HG02981 (cell line): ENCODE results near the gene PPP1R16B.

Experiments
- ATAC-seq: cut with Tn5 transposase; IDR thresholded peaks from one replicate; pipeline ENCODE4 v1.9.1; 2021; ENCODE audit warnings: mild to moderate bottlenecking, moderate library complexity; ENCODE audit not compliant: unreplicated experiment

Gene PPP1R16B

DNA sequence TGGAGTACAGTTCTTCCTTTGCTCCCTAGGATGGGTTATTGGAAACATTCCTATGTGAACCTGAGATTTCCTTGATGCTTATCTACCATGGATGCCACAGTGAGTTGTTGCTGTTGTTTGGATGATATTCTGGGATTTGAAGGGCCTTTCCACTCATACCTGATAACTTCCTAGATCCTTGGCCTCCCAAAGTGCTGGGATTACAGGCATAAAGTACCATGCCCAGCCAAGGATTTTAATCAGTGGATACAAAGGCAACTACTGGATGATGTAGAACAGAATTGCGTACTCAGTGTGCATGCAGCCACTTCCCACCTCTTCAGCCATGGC lies 20.0 kb downstream of the PPP1R16B start:
- ATAC-seq = no peak

DNA sequence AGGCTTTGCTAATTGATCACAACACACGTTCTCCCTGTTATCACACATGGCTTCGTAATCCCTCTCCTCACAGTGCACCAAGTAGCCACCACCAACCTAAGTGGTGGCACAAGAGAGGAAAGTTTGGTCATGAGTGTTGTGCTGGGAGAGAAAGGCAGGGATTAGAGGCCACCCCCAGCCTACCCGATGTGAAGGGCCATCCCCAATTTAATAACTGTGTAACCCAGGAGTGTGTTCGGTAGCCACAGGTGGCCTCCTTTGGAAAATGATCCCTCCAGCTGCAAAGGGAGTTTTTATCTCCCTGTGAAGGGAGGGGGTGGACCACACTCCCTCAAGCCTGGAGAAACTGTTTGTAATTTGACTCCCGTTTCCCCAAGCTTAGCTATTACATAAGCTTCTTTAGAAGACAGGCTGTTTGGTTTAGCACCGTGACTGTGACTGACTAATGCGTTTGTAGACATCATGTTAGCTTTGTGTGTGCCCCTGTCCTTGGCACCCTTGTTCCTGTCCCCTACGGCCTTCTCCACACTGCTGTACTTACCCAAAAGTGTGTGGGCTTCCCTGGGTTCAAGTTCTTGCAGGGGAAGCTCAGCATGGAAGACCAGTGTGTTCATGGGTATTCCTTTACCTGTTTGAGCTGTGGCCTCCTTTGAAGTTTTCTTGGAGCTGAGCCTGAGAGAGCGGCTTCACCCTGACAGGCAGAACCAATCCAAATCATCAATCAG lies 20.6 kb downstream of the PPP1R16B start:
- ATAC-seq = no peak

DNA sequence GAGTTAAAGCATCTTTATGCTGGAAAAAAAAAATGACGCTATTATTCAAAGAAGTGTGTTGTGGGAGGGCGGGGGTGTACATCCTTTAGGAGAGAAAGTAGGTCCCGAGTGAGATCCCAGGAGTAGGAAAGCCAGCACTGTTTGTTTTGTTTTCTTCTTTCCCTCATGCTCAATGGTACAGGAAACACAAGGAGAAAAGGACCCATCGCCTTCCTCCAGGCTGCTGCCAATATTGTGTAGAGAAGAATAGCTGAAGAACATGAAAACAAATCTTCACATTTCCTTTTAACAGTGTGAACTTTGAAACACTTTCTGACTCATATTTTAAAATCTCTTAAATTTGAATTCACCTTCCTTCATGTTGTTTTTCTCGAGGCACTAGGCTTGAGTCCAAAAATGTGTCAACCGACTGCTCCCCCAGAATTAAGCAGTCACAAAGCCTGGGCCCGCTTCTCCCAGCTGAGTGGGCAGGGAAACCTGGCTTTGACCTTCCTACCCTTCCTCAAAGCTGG lies 22.3 kb downstream of the PPP1R16B start:
- no peak for ATAC-seq

DNA sequence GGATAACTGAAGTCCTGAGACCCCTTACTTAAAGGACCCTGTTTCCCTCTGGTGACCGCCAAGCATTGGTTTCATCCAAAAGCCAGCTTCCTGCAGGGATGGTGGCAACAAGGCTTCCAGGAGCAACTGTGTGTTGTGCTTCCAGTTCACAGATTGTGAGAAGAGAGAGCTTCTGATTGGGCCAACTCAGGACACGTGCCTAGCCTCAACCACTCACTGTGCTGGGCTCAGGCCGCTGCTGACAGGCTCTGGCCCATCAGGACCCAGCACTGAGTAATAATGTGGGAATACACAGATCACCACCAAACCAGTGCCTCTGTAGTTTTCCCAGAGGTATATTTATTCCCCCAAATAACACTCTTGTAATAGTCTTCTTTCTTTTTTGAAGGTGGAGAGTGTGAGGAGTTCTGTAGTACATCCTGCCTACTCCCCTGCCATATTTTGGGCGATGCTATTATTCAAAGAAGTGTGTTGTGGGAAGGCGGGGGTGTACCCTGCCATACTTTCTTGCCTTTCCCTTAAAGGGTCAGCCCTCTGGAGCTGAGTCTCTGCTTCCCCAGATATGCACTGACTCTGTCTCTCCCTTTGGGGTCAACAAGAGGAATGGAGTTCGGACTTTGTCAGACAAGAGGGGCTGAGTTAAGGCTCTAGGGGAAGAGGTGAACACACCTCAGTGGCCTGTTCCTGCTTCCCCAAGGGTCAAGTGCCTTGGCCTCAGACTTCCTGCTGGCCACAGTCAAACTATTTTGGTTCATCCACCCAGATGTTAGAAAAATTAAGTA lies 23.2 kb downstream of the PPP1R16B start:
- ATAC-seq = no peak

DNA sequence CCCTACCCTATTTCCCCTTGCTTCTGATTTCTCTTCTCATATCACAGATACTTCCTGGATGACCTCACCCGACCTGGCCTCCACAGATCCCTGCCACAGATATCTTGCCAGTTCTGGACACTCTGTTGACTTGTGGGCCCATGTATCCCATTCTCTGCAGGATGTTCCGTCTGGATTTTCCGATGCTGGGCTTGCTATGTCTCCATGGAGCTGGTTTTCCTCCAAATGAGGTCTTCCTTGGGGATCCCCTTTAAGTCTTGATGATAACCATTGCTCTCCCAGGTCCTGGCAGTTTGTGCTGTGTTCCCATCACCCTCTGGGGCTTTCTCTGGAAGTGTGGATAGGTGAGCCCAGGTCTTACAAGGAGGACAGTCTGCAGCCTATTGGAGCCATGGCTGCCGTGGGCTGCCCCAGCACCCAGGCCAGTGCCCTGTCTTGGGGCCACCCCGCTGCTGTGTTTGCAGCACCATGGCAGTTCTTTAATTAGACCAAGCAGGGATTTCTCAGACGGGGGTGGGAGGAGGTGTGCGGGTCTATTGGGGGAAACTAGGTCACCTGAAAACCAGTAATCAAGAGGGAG lies 23.9 kb downstream of the PPP1R16B start:
- no peak for ATAC-seq

DNA sequence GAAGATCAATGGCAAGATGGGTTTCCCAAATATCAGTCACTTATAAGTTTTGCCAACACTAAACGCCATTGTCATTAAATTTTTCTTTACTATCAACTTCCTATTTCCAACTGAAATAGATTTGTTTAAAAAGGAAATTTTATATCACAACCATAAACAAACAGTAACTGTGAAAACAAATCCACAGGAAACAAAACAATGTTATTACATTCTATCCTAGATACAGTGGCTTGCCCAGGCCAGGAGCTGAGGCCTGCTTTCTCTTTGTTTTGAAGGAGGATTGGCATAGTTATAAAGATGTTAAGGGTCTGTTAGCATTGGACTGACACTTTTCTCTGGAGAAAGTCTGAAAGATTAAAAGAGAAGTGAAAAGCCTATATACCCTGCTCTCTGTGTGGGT lies 24.9 kb downstream of the PPP1R16B start:
- no peak for ATAC-seq

DNA sequence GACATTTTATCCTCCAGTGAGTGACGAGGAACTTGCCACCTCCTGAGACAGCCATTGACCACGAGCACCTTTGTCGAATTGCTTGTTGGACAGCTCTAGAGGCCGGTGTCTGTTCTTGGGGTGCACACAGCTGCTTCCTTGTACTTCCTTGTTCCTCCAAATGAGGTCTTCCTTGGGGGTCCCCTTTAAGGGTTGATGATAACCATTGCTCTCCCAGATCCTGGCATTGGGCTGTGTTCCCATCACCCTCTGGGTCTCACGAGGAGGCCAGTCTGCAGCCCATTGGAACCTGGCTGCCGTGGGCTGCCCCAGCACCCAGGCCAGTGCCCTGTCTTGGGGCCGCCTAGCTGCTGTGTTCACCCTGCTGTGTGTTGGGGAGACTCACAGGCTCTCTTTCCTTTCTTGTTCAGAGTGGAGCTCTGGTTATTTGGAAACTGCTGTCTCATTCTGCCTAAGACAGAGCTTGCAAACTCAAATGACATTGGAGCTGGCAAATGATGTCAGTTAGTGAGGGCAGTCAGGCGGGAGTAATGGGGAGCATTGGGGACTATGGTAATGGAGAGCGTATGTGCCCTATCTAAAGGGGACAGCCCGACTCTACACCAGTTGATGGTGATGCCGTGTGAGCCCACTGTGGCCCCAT lies 25.7 kb downstream of the PPP1R16B start:
- no peak for ATAC-seq

DNA sequence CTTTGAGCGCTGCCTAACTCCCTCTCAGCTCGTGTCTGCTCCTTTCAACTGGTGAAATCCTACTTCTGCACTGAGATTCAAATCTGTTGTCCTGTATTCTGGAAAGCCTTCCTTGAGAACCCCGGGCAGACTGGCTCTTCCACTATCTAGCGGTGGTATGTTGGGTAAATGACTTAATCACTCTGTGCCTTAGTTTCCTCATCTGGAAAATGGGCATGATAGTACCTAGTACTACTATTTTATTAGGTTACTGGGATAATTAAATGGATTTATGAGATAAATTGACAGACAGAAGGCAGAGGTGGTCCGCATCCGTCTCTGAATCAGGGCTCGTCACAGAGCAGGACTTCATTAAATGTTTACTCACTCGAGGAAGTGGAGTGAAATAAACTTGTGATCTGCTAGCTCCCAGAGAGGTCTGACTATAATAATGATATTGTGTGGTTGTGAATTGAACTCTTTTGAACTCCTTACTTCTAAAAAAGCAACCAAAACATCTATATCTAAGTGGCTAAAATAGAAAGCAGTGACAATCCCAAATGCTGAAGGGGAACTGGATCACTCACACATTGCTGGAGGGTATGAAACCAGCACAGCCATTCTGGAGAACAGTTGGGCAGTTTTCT lies 26.6 kb downstream of the PPP1R16B start:
- ATAC-seq = no peak

DNA sequence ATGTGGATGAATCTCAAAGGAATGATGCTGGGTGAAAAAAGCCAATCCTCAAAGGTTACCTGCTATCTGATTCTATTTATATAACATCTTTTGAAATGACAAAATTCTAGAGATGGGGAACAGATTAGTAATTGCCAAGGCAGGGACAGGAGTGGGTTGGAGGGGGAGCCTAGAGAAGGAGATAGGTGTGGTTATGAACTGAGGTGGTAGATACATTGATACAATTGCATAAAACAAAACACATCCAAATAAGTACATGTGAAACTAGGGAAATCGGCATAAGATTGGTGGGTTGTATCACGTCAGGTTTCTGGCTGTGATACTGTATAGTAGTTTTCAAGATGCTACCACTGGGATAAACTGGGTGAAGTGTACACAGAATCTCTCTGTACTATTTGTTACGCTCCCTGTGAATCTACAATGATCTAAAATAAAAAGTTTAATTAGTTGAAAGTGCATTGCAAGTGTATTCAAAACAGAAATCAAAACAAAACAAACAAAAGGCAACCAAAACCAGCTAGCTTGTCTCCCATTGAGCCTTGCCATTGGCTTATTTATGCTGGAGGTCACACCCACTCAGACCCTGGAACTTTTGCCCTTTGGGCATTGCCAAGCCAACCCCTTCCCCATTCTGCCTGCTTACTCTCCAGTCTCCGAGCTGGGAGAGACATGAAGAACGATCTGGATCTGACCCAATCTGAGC lies 27.8 kb downstream of the PPP1R16B start:
- no peak for ATAC-seq

DNA sequence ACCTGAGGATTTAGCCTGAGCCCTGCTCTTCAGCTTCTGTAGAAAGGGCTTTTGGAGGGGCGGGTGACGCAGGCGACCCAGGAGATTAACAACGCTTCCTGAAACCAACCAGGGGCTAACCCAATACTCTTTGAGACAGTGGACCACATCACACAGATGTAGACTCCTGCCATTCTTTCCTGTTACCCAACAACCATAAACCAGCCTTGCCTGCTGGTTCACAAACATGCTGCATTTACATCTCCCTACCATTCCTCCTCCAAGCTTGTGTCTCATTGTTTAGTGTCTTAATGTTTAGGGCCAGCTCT lies 28.3 kb downstream of the PPP1R16B start:
- no peak for ATAC-seq

DNA sequence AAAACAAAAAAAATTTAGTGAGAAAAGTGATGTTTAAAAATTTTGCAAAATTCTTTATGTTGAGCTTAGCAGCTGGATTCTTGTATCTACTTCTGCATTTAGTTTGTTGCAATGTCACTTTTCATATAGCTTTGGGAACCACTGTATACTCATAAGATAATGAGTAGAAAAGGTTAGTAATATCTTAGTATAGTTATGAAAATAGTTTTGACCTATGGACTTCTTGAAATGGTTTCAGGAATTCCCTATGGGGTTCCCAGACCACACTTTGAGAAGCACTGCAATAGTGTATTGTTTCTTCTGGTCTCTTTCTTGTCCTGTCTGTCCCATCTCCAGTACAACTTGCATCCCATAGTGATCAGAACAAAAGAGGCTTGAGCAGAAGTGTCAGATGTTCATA lies 29.4 kb downstream of the PPP1R16B start:
- ATAC-seq = no peak

DNA sequence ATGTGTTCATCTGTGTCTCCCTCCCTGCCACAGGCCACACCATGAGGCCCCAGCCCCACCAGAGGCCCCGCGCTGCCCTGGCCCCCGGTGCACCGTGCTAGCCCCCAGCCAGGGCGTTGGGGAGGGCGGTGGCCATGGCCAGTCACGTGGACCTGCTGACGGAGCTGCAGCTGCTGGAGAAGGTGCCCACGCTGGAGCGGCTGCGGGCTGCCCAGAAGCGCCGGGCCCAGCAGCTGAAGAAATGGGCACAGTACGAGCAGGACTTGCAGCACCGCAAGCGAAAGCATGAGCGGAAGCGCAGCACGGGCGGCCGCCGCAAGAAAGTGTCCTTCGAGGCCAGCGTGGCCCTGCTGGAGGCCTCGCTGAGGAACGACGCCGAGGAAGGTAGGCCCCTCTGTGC lies 30.3 kb downstream of the PPP1R16B start:
- ATAC-seq = no peak

DNA sequence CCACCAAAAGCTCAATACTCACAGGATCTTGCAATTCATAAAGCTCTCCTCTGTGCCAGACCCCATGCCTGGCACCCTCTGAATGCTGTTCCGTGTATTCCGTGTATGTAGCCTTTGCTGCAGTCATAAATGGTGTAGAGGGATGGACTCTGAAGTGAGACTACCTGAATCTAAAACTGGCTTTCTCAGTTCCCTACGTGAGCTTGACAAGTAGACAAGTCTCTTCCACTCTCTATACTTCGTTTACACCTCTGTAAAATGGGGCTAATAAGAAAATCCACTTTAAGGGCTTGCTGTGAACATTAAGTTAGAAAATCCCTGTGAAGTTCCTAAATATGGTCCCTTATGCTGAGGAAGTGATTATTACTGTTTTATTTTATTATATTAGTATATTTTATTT lies 31.5 kb downstream of the PPP1R16B start:
- ATAC-seq = no peak

DNA sequence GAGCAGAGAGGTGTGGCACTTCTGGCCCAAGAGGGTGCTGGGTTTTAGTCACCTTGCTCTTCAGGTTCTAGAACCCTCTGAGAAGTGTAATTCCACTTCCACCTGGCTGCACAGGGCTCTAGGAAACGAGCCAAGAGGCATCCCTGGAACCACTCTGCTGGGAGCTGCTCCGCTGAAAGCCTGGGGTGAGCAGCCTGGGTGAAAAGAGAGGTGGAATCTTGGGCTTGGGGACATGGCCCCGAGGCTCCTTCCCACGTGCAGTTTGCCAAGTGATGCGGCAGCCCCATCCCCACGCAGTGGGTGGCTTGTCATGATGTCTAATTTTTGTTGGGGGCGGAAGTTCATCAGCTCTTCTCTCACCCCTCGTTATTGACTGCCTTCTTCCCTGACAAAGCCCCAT lies 32.8 kb downstream of the PPP1R16B start:
- no peak for ATAC-seq

DNA sequence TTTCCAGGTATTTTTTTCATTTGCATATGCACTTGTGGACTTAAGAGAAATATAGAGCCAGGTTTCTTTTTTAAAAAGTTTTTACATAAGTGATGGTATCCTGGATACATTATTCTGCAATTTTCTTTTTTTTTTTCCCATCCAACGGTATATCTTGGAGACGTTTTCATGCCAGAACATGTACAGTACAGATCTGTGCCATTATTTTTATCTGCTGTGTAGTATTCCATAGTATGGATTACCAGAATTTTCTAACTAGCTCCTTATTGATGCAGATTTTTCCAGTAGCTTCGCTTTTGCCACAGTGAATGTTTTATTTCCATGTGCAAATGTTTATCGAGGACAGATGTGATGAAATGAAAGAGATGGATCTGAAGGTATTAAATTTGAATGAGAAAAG lies 34.1 kb downstream of the PPP1R16B start:
- no peak for ATAC-seq

DNA sequence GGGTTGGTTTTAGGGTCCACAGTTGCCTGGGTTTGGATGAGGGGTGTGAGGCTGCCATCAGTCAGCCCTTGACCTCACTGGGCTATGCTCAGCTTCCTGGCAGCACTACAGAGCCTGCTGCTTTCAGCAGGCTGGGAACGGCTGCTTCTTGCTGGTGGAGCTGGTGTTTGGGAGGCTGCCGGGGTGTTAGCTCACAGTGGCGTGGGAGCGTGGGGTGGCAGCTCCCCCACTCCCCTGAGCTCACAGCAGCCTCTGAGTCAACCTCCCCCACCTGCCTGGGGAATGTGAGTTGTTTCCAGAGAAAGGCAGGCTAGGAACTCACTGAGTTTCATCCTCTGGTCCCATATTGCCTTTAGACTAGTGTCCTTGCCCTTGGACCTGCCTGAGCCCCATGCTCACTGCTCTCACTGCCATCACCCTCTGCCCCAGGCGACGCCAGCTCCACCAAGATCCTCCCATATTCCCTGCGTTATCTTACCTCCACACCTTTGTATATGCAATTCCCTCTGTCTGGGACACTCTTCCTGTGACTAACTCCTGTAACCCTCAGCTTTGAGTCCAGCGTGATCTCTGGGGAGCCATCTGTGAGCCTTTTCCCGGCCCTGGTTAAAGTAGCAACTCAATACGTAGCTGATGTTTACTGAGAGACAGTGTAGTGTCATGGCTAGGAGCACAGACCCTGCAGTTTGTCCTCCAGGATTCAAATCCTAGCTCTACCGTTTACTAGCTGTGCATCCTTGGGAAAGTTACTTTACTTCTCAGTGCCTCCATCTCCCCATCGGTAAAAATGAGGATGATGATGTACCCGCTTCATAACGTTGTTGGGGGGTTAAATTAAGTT lies 34.8 kb downstream of the PPP1R16B start:
- no peak for ATAC-seq

DNA sequence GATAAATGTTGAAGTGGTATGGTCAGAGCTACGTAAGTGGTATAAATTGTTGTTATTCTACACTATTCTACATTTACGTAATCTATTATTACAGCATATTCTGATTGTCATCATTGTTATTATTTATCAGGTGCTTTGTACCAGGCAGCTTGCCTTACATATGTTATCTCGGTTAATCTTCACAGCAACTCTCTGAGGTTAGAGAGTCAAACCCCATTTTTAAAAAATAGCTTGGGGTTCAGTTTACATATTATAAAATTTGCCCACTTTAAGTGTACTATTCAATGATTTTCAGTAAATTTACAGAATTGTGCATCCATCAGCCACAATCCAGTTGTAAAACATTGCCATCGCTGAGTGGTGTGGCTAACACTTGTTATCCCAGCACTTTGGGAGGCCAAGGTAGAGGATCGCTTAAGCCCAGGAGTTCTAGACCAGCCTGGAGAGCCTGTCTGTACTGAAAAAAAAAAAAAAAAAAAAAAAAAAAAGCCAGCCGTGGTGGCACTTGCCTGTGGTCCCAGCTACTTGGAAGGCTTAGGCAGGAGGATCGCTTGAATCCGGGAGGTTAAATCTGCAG lies 35.5 kb downstream of the PPP1R16B start:
- no peak for ATAC-seq

DNA sequence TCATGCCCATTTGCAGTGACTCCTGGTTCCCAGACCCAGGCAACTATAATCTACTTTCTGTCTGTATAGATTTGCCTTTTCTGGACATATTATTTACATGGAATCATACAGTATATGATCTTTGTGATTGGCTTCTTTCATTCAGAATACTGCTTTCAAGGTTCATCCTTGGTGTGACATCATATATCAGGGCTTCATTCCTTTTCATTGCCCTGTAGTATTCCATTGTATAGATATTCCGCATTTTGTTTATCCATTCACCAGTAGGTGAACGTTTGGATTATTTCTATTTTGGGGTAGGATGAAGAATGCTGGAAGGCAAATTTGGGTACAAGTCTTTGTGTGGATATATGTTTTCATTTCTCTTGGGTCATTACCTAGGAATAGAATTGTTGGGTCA lies 36.1 kb downstream of the PPP1R16B start:
- no peak for ATAC-seq

DNA sequence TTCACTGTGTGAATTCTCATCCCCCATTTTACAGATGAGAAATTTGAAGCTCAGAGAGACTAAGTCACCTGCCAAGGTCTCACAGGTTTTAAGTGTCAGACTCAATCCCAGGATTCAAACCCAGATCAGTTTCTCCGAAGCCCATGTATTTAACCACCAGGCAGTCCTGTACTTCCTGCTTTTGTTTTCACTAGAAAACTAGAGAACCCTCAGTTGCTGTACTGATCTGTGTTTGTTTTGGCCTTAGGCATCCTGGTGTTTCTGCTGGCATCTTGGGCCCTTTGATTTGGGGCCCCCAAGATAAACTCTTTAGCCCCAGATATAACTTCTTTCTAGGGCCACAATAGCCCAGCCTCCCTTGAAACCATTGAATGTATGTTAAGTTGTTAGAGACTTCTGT lies 36.5 kb downstream of the PPP1R16B start:
- ATAC-seq = peak; percentile 23
